Activated CD8-positive, alpha-beta memory T cell treated with anti-CD3 and anti-CD28 coated beads, Interleukin-2, amount 50 U/mL, for 1 hour (primary cell): ENCODE measurements around the gene TMEM145.
"Not testable (repeated sequence)": the region's sequence is repeated elsewhere in the genome, so short reads cannot be mapped to it uniquely, and the experiment has no call there.

ENCODE experiments used
- DNase-seq: peaks from one replicate; pipeline ENCODE4 v3.0.0-alpha.2; 2020; ENCODE audit errors: extremely low read depth

TMEM145 gene

DNA sequence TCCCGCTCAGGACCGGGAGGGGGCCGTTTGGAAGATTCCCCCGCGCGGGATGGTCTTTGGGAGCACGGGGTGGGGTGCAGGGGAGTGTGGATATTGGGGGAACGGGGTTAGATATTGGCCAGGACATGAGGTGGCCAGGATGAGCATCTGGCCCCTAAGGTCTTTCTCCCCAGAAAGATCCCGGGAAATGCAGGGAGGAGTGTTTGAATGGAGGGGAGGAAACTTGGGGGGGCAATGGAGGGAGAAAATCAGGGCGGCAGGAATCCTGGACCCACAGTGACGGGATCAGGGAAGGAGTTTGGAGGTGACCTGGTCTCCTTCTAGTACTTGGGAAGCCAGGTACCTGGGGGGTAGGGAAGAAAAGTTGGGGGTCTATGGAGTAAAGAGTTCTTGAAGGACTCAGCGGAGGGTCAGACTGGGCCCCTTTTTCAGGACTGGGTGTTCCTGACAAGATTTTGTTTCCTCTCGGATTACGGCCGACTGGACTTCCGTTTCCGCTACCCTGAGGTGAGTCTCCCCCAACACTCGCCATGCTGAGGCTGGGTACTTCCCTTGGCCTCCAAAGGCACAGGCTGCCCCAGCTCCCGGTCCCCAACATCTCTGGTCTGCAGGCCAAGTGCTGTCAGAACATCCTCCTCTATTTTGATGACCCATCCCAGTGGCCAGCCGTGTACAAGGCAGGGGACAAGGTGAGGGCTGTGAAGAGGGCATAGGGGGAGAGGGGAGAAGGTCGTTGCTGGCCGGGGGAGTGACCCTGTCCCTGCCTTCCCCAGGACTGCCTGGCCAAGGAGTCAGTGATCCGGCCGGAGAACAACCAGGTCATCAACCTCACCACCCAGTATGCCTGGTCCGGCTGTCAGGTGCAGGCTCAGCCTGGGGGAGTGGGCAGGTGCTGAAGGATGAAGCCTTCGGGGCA is 989 bp downstream of the TMEM145 start:
- no peak for DNase-seq

DNA sequence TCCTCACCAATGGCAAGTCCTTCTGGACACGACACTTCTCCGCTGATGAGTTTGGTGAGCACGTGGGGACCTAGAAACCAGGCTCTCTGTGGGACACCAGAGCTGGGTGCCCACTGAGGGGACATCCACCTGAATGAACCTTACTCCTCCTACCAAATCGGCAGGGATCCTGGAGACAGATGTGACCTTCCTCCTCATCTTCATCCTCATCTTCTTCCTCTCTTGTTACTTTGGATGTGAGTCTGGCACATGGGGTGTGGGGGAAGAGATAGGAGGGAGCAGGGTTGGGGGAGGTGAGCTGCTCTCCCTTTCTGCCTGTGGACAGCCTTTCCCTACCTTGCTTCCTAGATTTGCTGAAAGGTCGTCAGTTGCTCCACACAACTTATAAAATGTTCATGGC is 1.9 kb downstream of the TMEM145 start:
- no peak for DNase-seq

GRCh38 chr19:42316223-42317211 is 3.4 kb downstream of the TMEM145 start:
- DNase-seq = no peak

DNA sequence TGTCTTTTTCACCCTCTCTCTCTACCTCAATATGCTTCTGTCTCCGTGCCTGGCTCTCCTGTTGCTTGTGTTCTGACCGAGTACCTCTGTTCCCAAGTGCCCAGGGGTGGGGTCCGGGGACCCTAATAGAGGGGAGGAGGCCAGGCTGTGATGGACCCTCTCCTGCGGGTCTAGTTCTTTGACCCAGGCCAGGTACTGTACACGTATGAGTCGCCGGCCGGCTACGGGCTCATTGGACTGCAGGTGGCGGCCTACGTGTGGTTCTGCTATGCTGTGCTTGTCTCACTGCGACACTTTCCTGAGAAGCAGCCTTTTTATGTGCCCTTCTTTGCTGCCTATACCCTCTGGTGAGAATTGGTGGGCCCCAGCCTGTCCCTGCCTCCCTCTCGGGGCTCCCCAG is 4.4 kb downstream of the TMEM145 start:
- no peak for DNase-seq

- no peak for DNase-seq
These were observed 9.2 kb downstream of the TMEM145 start for GRCh38 chr19:42322305-42322704.

GRCh38 chr19:42323473-42323851 is 10.4 kb downstream of the TMEM145 start:
- DNase-seq = no peak

DNA sequence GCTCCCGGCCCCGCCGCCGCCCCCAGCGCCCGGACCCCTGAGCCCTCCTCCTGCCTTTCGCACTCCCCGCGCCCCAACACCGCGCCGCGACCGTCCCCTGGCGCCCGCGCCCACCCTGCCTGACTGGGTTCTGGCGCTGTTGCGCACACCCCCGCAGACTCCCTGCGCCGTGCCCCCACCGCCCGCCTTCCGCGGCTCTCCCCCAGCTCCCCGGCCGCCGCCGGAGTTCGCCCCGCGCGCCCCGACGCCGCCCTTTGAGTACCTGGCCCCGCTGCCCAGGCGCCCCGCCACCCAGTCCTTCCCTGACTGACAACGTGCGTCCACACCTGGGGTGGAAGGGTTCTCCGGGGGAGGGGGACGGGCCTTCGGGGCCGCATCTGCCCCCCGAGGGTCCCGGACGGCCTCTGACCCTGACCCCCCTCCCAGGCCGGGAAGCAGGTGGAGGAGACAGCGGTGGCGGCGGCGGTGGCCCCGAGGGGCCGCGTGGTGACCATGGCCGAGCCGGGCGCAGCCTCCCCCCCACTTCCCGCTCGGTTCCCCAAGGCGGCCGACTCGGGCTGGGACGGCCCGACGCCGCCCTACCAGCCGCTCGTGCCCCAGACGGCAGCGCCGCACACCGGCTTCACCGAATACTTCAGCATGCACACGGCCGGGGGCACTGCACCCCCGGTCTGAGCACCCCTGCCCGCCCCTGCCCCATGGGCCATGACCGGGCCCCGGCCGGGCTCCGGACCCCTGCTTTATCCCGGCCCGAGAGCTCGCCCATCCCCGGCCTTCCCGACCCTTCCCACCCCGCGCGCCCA is 10.9 kb downstream of the TMEM145 start:
- DNase-seq = no peak

DNA sequence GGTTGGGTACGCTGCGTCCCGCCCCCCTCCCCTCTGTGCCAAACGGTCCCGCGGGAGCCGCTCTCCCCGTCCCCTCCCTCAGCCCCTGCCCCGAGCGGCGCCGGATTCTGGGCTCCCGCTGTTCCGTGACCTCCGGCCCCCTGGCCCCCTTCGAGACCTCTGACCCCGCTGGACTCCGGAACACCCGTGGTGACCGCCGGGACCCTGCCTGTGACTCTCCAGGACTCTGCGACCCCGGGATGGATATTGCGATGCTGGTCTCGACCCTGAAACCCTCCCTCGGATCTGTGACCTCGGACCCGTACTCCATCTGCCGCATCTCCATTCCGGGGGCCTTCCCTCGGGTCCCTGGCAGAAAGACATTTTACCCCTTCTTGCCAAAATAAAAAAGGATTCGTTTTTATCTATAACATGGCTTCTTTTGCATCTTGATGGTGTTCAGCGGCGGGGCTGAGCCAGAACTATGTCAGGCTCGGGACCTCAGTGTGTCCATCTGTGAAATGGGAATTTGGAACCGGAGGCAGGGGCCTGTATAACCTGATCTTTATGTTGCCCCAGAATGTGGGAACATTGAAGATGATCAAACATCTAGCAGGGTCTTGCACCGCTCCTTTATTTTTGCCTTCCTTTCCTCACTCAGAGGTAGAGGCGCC is 11.7 kb downstream of the TMEM145 start:
- DNase-seq = no peak

GRCh38 chr19:42325308-42325895 is 12.3 kb downstream of the TMEM145 start, which contains the start of gene MEGF8:
TSS of gene MEGF8 (plus strand) at chr19:42325635. CDS start at chr19:42326244, 609 bp downstream.
- DNase-seq = peak; percentile 95

DNA sequence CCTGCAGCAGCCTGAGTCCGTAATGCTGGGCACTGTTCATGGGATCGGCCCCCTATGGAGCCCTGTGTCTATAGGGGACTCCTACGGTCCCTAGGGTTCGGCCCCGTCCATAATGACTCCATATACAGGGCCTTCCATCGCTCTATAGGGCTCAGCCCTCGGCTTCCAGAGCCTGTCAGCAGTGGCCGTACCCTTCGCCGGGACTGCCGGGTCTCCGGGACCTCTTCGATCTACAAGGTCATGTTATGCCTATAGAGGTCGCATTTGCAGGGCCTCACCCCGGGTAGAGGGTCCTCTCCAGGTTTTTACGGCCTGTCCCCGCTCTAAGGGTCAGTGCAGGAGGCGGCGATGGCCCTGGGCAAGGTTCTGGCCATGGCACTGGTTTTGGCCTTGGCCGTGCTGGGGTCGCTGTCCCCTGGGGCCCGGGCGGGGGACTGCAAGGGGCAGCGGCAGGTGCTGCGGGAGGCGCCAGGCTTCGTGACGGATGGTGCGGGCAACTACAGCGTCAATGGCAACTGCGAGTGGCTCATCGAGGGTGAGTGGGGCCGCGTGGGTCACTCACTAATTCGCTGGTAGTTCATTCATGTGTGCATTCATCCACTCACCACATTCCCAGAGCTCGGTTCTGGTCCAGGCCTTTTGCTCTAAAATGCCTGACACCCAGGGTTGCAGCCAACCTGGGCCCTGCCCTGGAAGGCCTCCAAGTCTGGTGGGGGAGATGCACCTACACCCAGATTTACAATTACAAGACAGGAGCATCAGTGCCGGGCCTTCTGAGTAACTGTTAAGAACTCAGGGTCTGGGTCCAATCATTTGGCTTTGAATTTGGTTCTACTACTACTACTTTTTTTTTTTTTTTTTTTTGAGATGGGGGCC is 13.0 kb downstream of the TMEM145 start:
- DNase-seq = no peak

GRCh38 chr19:42326969-42327368 is 13.9 kb downstream of the TMEM145 start:
- no peak for DNase-seq

DNA sequence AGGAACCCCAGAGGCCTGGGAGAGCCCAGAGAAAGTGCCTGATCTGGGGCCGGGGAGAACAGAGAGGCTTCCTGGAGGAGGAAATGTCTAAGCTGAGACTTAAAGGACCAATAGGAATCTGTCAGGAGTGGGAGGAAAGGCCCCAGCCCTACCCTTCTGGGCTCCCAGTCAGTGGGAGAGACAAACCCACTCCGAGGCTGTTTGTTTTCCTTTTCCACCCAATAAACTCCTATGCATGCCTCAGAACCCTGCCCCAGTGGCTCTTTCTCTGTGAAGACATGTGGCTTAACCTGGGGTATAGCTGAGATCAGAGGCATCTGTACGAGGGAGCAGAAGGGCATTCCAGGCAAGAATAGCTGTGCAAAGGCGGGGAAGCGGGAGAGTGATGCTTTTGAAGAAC is 14.3 kb downstream of the TMEM145 start:
- no peak for DNase-seq

GRCh38 chr19:42328106-42328505 is 15.0 kb downstream of the TMEM145 start:
- no peak for DNase-seq

GRCh38 chr19:42328854-42329253 is 15.7 kb downstream of the TMEM145 start:
- DNase-seq = no peak

DNA sequence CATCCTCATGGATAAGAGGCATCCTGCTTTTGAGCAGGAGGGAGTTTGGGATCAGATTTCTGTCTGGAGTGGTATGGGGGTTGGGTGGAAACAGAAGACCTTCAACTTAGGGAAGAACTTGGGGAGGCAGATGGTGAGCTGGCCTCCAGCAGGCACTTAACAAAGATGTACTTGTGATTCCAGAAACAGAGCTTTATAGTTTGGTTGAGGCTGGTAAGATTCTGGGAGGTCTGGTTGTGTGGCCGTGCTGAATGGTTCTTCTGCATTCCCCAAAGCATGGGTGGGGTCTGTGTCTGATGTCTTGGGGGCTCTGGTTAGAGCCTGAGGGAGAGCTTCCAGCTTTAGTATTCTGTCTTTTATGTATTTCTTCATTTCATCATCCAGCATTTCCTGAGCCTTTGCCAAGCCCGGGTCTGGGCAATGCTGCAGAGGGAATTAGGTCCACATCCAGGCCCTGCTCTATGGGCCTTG is 17.2 kb downstream of the TMEM145 start:
- DNase-seq = no peak

DNA sequence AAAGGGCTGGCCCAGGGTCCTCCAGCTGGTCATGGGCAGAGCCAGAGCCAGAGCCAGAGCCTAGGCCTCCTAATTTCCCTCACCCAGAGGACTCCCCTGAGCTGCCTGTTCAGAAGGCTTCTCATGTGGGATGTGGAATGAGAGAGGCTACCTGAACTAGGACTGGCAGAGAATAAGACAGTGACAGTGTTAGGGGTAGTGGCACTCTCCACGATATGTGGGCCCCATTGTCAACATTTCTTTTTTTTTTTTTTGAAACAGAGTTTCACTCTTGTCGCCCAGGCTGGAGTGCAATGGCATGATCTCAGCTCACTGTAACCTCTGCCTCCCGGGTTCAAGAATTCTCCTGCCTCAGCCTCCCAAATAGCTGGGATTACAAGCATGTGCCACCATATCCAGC is 18.2 kb downstream of the TMEM145 start:
- not testable (repeated sequence) for DNase-seq

DNA sequence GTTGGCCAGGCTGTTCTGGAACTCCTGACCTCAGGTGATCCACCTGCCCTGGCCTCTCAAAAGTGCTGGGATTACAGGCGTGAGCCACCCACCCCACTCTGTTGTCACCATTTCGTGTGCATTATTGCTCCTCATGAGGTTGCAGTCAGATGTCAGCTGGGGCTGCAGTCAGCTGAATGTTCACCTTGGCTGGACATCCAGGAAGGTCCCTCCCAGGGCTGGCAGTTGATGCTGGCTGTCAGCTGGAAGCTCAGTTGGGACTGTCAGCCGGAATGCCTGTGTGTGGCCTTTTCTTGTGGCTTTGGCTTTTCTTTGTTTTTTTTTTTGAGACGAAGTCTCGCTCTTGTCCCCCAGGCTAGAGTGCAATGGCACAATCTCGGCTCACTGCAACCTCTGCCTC is 18.9 kb downstream of the TMEM145 start:
- no peak for DNase-seq

DNA sequence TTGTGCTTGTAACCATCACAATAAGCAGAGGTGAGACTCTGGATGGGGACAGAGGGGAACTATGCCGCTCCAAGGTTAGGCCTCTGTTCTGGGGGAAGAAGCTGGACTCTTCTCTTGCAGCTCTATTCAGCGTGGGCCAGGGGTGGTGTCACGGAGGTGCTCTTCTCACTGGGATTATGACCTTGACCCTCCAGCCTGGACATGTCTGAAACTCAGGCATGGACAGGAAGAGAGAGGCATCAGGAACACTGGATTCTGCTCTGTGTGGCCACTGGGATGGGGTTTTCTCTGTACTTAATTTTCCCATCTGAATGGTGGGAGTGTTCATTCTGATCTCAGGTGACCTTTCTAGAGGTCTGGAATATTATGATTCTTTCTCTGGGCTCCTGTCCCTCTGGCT is 19.9 kb downstream of the TMEM145 start:
- no peak for DNase-seq

- DNase-seq = no peak
These were observed 21.0 kb downstream of the TMEM145 start for GRCh38 chr19:42333975-42334696.
